IPS DF 6.9 (cell line): Measurements from ENCODE around the gene UBXN4.
"Not testable (repeated sequence)": the region's sequence is repeated elsewhere in the genome, so short reads cannot be mapped to it uniquely, and the experiment has no call there.

ENCODE experiments used
- DNase-seq: peaks from one replicate; pipeline ENCODE4 v3.0.0-alpha.2; 2013; ENCODE audit warnings: low read depth, low spot score
- H3K27ac ChIP-seq: one replicate; pipeline ENCODE4 v1.5.1; 2013; ENCODE audit warnings: low read length, control low read depth
- H3K27me3 ChIP-seq: 2 replicates; pipeline ENCODE4 v1.6.1; 2013; ENCODE audit warnings: mild to moderate bottlenecking, low read length; ENCODE audit not compliant: control insufficient read depth, insufficient read depth
- H3K36me3 ChIP-seq: 2 replicates; pipeline ENCODE4 v1.6.1; 2013; ENCODE audit warnings: low read length; ENCODE audit not compliant: control insufficient read depth, insufficient read depth
- H3K4me1 ChIP-seq: 2 replicates; pipeline ENCODE4 v1.6.1; 2013; ENCODE audit warnings: low read length; ENCODE audit not compliant: control insufficient read depth, insufficient read depth
- H3K4me3 ChIP-seq: 2 replicates; pipeline ENCODE4 v1.5.1; 2013; ENCODE audit warnings: mild to moderate bottlenecking, low read length
- H3K9me3 ChIP-seq: 2 replicates; pipeline ENCODE4 v1.6.1; 2013; ENCODE audit warnings: low read length, inconsistent platforms; ENCODE audit not compliant: control insufficient read depth, insufficient read depth
- WGBS: extraction: QIAGEN DNeasy Blood & Tissue Kit; methylation state at CpG from one replicate; pipeline ENCODE4 v1.1.7; 2013; ENCODE audit warnings: mixed read lengths, missing lambda C conversion rate; ENCODE audit not compliant: insufficient read length, insufficient coverage; 5-methylcytosine and 5-hydroxymethylcytosine counted together

Gene UBXN4

DNA sequence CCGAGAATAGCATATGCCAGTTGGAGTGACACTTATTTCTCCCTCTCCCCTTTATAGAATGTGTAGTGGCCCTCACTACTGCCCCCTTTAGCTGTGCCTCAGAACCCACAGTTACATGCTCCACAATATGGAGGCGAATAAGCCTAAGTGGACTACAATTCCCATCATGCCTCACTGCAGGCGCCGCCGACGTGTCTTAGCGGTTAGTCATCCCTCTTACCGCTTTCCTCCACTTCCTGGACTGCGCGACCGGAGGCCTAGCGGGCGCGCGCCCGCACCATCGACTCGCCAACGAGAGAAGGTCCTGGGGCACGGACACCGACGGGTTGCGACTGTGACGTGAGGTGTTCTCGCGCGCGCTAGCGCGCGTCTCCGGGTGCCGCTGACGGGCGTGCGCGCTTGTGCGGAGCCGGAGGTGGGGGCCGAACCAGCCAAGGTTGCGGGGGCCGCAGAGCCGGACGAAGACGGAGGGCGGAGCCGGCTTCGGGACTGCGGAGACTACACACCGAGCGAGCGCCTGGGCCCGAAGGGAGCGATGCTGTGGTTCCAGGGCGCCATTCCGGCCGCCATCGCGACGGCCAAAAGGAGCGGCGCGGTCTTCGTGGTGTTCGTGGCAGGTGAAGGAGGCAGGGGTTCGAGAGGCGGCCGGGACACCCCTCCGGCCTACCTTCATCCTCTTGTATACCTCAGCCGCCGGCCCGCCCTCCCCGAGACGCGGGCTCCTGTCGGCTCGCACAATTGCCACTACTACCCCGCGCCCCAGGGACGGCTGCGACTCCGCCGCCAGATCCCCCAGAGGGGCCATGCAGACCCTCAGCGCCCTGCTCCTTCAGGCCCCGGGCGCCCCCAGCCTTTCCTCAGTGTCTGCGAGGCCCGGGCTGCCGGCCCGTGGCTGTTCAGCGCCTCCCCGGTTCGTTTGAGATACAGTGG is at the start of gene UBXN4:
TSS of gene UBXN4 (plus strand) at position 461 of the 930 bp plus-strand sequence. CDS start at position 536, 75 bp downstream.
- no CpG with 5 or more reads among the region's 93 CpGs for WGBS
- H3K4me3 ChIP-seq: peak within 1 kb of the TSS; percentile 77
- H3K27ac ChIP-seq: no peak within 1 kb of the TSS
- H3K27me3 ChIP-seq: no peaks in the 10 kb centered on the region
- H3K9me3 ChIP-seq: no peaks in the 10 kb centered on the region
- H3K4me1 ChIP-seq: no peaks in the 10 kb centered on the region
- DNase-seq: peak; percentile 97
- H3K36me3 ChIP-seq: no peaks in the 10 kb centered on the region; the same call in 1 of the 2 replicates

DNA sequence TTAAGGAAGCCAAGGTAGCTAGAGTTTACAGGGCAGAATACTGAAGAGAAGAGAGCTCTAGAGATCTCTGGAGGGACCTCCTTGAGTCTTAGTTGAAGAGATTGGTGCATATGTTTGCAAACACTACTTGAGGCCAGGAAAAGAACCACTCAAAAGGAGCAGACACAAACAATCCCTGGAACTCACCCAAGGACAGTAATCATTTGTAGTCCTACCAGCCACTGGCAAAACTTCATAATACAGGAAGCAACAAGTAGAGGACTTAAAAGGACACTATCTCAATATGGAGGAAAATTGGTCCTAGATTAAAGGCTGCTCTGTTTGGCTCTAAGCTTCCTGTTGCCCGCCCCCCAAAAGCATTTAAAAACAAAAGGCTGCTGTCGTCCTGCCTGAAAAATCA is 46.9 kb upstream of the UBXN4 start:
- no peaks in the 10 kb centered on the region for H3K27me3 ChIP-seq
- no peak overlapping the region for H3K27ac ChIP-seq
- no CpG with 5 or more reads among the region's 2 CpGs for WGBS
- no peaks in the 10 kb centered on the region for H3K36me3 ChIP-seq
- no peaks in the 10 kb centered on the region for H3K9me3 ChIP-seq
- no peaks in the 10 kb centered on the region for H3K4me1 ChIP-seq
- no peak overlapping the region for H3K4me3 ChIP-seq
- no peak for DNase-seq

DNA sequence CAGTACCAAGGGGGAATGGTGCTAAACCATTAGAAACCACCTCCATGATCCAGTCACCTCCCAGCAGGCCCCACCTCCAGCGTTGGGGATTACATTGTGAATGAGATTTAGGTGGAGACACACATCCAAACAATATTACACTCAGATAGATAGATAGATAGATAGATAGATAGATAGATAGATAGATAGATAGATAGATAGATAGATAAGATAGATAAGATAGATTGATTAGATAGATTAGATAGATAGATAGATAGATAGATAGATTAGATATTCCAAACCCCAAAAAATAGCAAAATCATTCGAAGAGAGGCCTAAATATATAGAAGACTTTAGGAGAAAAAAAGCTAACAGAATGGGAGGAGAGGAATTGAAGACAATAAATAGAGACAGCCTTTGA is 42.8 kb upstream of the UBXN4 start:
- Histone ChIP-seq H3K4me1 (no peaks in the 10 kb centered on the region), H3K27me3 (no peaks in the 10 kb centered on the region), H3K9me3 (no peaks in the 10 kb centered on the region), H3K27ac (no peak overlapping the region), H3K4me3 (no peak overlapping the region), H3K36me3 (no peaks in the 10 kb centered on the region)
- DNase-seq: no peak
- no CpG with 5 or more reads among the region's 2 CpGs for WGBS

- H3K27ac ChIP-seq: no peak overlapping the region
- no peaks in the 10 kb centered on the region for H3K9me3 ChIP-seq
- no peak overlapping the region for H3K4me3 ChIP-seq
- no peaks in the 10 kb centered on the region for H3K36me3 ChIP-seq
- no peaks in the 10 kb centered on the region for H3K4me1 ChIP-seq
- DNase-seq: no peak
- no peaks in the 10 kb centered on the region for H3K27me3 ChIP-seq
- no CpG with 5 or more reads among the region's 2 CpGs for WGBS
Measured at GRCh38 chr2:135701442-135701841, 40.2 kb upstream of the UBXN4 start.

- Histone ChIP-seq H3K36me3 (no peaks in the 10 kb centered on the region), H3K27me3 (no peaks in the 10 kb centered on the region), H3K9me3 (no peaks in the 10 kb centered on the region), H3K27ac (no peak overlapping the region), H3K4me3 (no peak overlapping the region), H3K4me1 (no peaks in the 10 kb centered on the region)
- DNase-seq: no peak
- WGBS: no CpG with 5 or more reads among the region's 1 CpG
Measured at GRCh38 chr2:135703300-135703699, 38.4 kb upstream of the UBXN4 start.

DNA sequence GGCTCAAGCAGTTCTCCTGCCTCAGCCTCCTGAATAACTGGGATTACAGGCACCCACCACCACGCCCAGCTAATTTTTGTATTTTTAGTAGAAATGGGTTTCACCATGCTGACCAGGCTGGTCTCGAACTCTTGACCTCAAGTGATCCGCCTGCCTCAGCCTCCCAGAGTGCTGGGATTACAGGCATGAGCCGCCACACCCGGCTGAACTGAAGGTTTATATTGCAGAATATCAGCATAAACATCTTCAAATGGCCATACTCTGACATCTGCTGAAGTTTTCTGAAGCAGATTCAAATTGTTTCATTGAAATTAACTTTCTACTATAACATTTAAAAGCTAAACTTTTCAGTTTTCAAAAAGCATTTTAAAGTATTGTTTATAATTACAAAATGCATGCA is 37.6 kb upstream of the UBXN4 start:
- not testable (repeated sequence) for H3K27me3 ChIP-seq, H3K4me1 ChIP-seq, H3K36me3 ChIP-seq, H3K9me3 ChIP-seq, H3K27ac ChIP-seq, H3K4me3 ChIP-seq, DNase-seq
- no CpG with 5 or more reads among the region's 5 CpGs for WGBS

- H3K4me1 ChIP-seq: no peaks in the 10 kb centered on the region
- no peaks in the 10 kb centered on the region; the same call in 1 of the 2 replicates for H3K36me3 ChIP-seq
- H3K27ac ChIP-seq: no peak overlapping the region
- H3K4me3 ChIP-seq: no peak overlapping the region
- DNase-seq: no peak
- no peaks in the 10 kb centered on the region for H3K27me3 ChIP-seq
- WGBS: no CpG with 5 or more reads among the region's 4 CpGs
- no peaks in the 10 kb centered on the region for H3K9me3 ChIP-seq
Measured at GRCh38 chr2:135708159-135708558, 33.5 kb upstream of the UBXN4 start.

- H3K27ac ChIP-seq: no peak overlapping the region
- no CpG with 5 or more reads among the region's 6 CpGs for WGBS
- no peaks in the 10 kb centered on the region; the same call in 1 of the 2 replicates for H3K36me3 ChIP-seq
- H3K9me3 ChIP-seq: no peaks in the 10 kb centered on the region
- no peak overlapping the region for H3K4me3 ChIP-seq
- peak; percentile 11 for DNase-seq
- no peaks in the 10 kb centered on the region for H3K27me3 ChIP-seq
- H3K4me1 ChIP-seq: no peaks in the 10 kb centered on the region
Measured at GRCh38 chr2:135709992-135710391, 31.7 kb upstream of the UBXN4 start.

GRCh38 chr2:135715086-135715485 is 26.6 kb upstream of the UBXN4 start:
- not testable (repeated sequence) for H3K36me3 ChIP-seq

DNA sequence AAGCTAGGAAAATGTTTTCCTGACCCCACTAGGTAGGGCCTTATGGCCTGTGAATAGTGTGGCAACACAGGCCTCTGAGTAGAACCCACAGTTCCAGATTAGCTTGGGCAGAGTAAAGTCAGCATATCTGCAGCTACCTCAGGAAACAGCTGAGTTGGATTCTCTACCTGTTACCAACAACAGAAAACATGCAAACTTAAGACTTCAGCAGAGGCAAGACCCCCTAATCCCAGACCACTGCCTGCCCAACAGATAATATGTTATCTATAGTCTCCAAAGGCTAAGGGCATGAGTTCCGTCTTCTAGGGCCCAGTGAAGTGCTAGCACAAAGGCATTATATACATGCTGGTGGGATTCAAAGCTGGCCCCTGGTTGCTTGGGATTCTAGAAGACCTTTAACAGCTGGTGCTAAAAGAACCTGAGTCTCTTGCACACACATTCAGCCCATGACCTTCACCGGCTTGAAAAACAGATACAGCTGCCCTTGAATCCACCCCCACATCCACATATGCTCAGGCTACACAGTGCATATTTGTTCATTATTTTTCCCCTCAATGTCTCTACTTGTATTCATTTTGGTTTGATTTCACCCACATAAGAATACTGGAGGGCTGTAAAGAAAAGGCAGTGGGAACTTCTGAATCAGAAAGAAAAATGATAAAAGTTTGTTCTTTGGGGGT is 13.5 kb upstream of the UBXN4 start:
- WGBS: no CpG with 5 or more reads among the region's 2 CpGs
- no peak for DNase-seq
- H3K4me3 ChIP-seq: no peak overlapping the region

More at GRCh38 chr2:135715086-135715485, 26.6 kb upstream of the UBXN4 start:
- H3K4me1 ChIP-seq, H3K27ac ChIP-seq, H3K4me3 ChIP-seq, H3K9me3 ChIP-seq, H3K27me3 ChIP-seq, DNase-seq: not testable (repeated sequence)
- WGBS: no CpG with 5 or more reads among the region's 9 CpGs

More for the DNA sequence above, 13.5 kb upstream of the UBXN4 start:
- peaks cover 5% of the 10 kb centered on the region; the same call in 1 of the 2 replicates for H3K36me3 ChIP-seq
- no peaks in the 10 kb centered on the region for H3K27me3 ChIP-seq
- no peaks in the 10 kb centered on the region for H3K4me1 ChIP-seq
- no peaks in the 10 kb centered on the region for H3K9me3 ChIP-seq
- no peak overlapping the region for H3K27ac ChIP-seq
